SK-N-SH treated with all-trans-retinoic acid at 6 μM for 48 hours (cell line): ENCODE results near the gene CRMP1.

Experiments used
- BACH2 ChIP-seq: fragments of 250-450 bp; sonication (Bioruptor Pico); IDR thresholded peaks from 2 replicates; pipeline ENCODE4 v1.9.0; 2021; ENCODE audit warnings: mild to moderate bottlenecking, borderline replicate concordance
- OSR1 ChIP-seq: fragments of 250-450 bp; sonication (Bioruptor Pico); IDR thresholded peaks from 2 replicates; pipeline ENCODE4 v1.8.0; 2022; ENCODE audit warnings: moderate library complexity, mild to moderate bottlenecking, inconsistent platforms
- PATZ1 ChIP-seq: fragments of 250-450 bp; sonication (Bioruptor Pico); IDR thresholded peaks from 2 replicates; pipeline ENCODE4 v1.8.0; 2020; ENCODE audit warnings: mild to moderate bottlenecking, moderate library complexity, borderline replicate concordance
- ZNF70 ChIP-seq: fragments of 450-650 bp; formaldehyde crosslinking; IDR thresholded peaks from 2 replicates; pipeline ENCODE4 v1.5.0; 2020; ENCODE audit warnings: mild to moderate bottlenecking, moderate library complexity
- TF ChIP-seq, protein P1 (sequence below): fragments of 250-450 bp; sonication (Bioruptor Pico); IDR thresholded peaks from 2 replicates; pipeline ENCODE4 v1.5.0; 2020; ENCODE audit warnings: mild to moderate bottlenecking, moderate library complexity

- TF ChIP-seq PATZ1 (CRISPR knock-in tag) = no peak
- TF ChIP-seq BACH2 (CRISPR knock-in tag) = no peak
- TF ChIP-seq OSR1 (CRISPR knock-in tag) = no peak
- TF ChIP-seq, protein P1, sequence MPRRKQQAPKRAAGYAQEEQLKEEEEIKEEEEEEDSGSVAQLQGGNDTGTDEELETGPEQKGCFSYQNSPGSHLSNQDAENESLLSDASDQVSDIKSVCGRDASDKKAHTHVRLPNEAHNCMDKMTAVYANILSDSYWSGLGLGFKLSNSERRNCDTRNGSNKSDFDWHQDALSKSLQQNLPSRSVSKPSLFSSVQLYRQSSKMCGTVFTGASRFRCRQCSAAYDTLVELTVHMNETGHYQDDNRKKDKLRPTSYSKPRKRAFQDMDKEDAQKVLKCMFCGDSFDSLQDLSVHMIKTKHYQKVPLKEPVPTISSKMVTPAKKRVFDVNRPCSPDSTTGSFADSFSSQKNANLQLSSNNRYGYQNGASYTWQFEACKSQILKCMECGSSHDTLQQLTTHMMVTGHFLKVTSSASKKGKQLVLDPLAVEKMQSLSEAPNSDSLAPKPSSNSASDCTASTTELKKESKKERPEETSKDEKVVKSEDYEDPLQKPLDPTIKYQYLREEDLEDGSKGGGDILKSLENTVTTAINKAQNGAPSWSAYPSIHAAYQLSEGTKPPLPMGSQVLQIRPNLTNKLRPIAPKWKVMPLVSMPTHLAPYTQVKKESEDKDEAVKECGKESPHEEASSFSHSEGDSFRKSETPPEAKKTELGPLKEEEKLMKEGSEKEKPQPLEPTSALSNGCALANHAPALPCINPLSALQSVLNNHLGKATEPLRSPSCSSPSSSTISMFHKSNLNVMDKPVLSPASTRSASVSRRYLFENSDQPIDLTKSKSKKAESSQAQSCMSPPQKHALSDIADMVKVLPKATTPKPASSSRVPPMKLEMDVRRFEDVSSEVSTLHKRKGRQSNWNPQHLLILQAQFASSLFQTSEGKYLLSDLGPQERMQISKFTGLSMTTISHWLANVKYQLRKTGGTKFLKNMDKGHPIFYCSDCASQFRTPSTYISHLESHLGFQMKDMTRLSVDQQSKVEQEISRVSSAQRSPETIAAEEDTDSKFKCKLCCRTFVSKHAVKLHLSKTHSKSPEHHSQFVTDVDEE (CRISPR knock-in tag) = no peak
- TF ChIP-seq ZNF70 (CRISPR knock-in tag) = no peak
These were observed 82.7 kb downstream of the CRMP1 start for GRCh38 chr4:5810151-5810550.
